K562 (cell line): ENCODE results near the gene C2CD2. TPM values are rescaled to one million over a fixed set of nuclear protein-coding genes. Genes with fewer than 3 reads are reported as not detected.

ENCODE experiments used
- ATAC-seq: fragments of 200-7000 bp; cut with Tn5 transposase; 3 replicates; pipeline ENCODE4 v1.9.1; 2020; ENCODE audit warnings: moderate library complexity
- BruUV-seq: library from RNA; stranded (reverse); fragments of 400-500 nt; replicated peaks from 2 replicates; lab custom pipeline; 2021; lab: Mats Ljungman, UMichigan
- CTCF ChIA-PET: fragments of 300-600 bp; formaldehyde crosslinking; extraction: SDS; loops from one replicate; lab custom pipeline; 2021; ENCODE audit warnings: low intra/inter-chr PET ratio; lab: Yijun Ruan, JAX
- POLR2A ChIA-PET: fragments of 300-600, 350-650 bp; sonication (Branson Sonifier 250); formaldehyde crosslinking; extraction: SDS; loops from one replicate; lab custom pipeline; 2021; ENCODE audit warnings: antibody characterized with exemption, inconsistent platforms; lab: Yijun Ruan, JAX
- DNase-seq, 4 experiments: peaks; one replicate each; pipeline versions ENCODE4 v3.0.0 to v3.0.0-alpha.2; 2011 to 2018; ENCODE audit warnings: low spot score in 3 of 4, mixed read lengths in 3 of 4; ENCODE audit errors: extremely low read depth in 1 of 4
- FAIRE-seq: peaks from 2 replicates; lab custom pipeline; 2011; peaks lifted over from hg19 to GRCh38; lab: Jason Lieb, UNC
- H2AFZ ChIP-seq: 2 replicates; pipeline ENCODE4 v1.6.0; 2011; ENCODE audit warnings: low read depth, low read length, control low read depth, inconsistent platforms
- H3K27ac ChIP-seq: fragments of 200-600 bp; 3 replicates; pipeline ENCODE4 v1.8.0; 2011; ENCODE audit warnings: low read depth, mild to moderate bottlenecking, control low read depth, inconsistent platforms, low read length, moderate library complexity, mixed read lengths; ENCODE audit errors: extremely low read depth
- H3K27me3 ChIP-seq, 2 experiments: fragments of 300-600 bp in 1 of 2; 2 replicates in 1 of 2; 3 replicates in 1 of 2; pipeline versions ENCODE4 v1.6.0 to v1.8.0; 2011; ENCODE audit warnings: inconsistent platforms in 2 of 2, low read length in 2 of 2, mild to moderate bottlenecking in 1 of 2, mixed read lengths in 1 of 2, moderate library complexity in 1 of 2; ENCODE audit not compliant: control insufficient read depth in 2 of 2, insufficient read depth in 2 of 2
- H3K36me3 ChIP-seq: fragments of 300-600 bp; 3 replicates; pipeline ENCODE4 v1.8.0; 2011; ENCODE audit warnings: mild to moderate bottlenecking, low read length, inconsistent platforms; ENCODE audit not compliant: control insufficient read depth, insufficient read depth
- H3K4me1 ChIP-seq, 2 experiments: fragments of 200-600 bp in 1 of 2; replicated peaks in 1 of 2; 2 replicates in 1 of 2; 3 replicates in 1 of 2; pipeline versions ENCODE4 v1.5.1 to v1.8.0; 2011; ENCODE audit warnings: inconsistent platforms in 2 of 2, low read length in 2 of 2, mild to moderate bottlenecking in 1 of 2, mixed read lengths in 1 of 2, moderate library complexity in 1 of 2; ENCODE audit not compliant: control insufficient read depth in 2 of 2, insufficient read depth in 2 of 2
- H3K4me2 ChIP-seq: 2 replicates; pipeline ENCODE4 v1.6.1; 2011; ENCODE audit warnings: low read length, control low read depth, inconsistent platforms, mixed read lengths; ENCODE audit not compliant: insufficient read depth
- H3K4me3 ChIP-seq: fragments of 200-600 bp; sonication (generic), shearing (Covaris generic); 2 replicates; pipeline ENCODE4 v1.5.1; 2016; ENCODE audit warnings: control low read depth, inconsistent platforms
- H3K79me2 ChIP-seq: fragments of 200-600 bp; 3 replicates; pipeline ENCODE4 v1.8.0; 2011; ENCODE audit warnings: low read length, inconsistent platforms; ENCODE audit not compliant: control insufficient read depth, insufficient read depth
- H3K9ac ChIP-seq, 2 experiments: 2 replicates each; pipeline versions ENCODE4 v1.6.0 to v1.6.1; 2011; ENCODE audit warnings: low read depth in 2 of 2, low read length in 2 of 2, control low read depth in 1 of 2, inconsistent platforms in 1 of 2, mild to moderate bottlenecking in 1 of 2, mixed read lengths in 1 of 2; ENCODE audit not compliant: insufficient read depth in 1 of 2
- H3K9me1 ChIP-seq: one replicate; pipeline ENCODE4 v1.6.0; 2011; ENCODE audit warnings: inconsistent platforms, mild to moderate bottlenecking, low read length, moderate library complexity; ENCODE audit not compliant: control insufficient read depth, insufficient read depth
- H3K9me3 ChIP-seq: replicated peaks from 2 replicates; pipeline ENCODE4 v1.5.1; 2011; ENCODE audit warnings: low read depth, low read length, inconsistent platforms; ENCODE audit not compliant: control insufficient read depth, insufficient read depth
- H4K20me1 ChIP-seq: replicated peaks from 2 replicates; pipeline ENCODE4 v1.6.1; 2011; ENCODE audit warnings: low read length, inconsistent platforms, mixed read lengths; ENCODE audit not compliant: control insufficient read depth, insufficient read depth
- CEBPG ChIP-seq, 3 experiments: fragments of 200-800 bp in 1 of 3; sonication (Bioruptor generic) in 1 of 3; sonication (generic) in 1 of 3; formaldehyde crosslinking in 1 of 3; IDR thresholded peaks in 2 of 3; conservative IDR thresholded peaks in 1 of 3; 2 replicates each; pipeline versions ENCODE4 v1.6.1 to v1.8.0; 2016 to 2022; ENCODE audit warnings: missing compliant biosample characterization in 2 of 3, missing genetic modification characterization in 2 of 3, mild to moderate bottlenecking in 1 of 3, missing genetic modification reagents in 1 of 3
- DIDO1 ChIP-seq: fragments of 450-650 bp; IDR thresholded peaks from 2 replicates; pipeline ENCODE4 v1.6.1; 2016; ENCODE audit warnings: low read depth, missing biosample characterization, missing genetic modification characterization
- DNMT1 ChIP-seq: fragments of 450-650 bp; IDR thresholded peaks from 2 replicates; pipeline ENCODE4 v1.6.1; 2016; ENCODE audit warnings: antibody characterized with exemption, mild to moderate bottlenecking
- EP300 ChIP-seq: IDR thresholded peaks from 2 replicates; pipeline ENCODE4 v1.6.1; 2012; ENCODE audit warnings: low read length, improper control_type of control experiment
- FOXJ2 ChIP-seq: fragments of 200-800 bp; sonication (Bioruptor generic); IDR thresholded peaks from 2 replicates; pipeline ENCODE4 v1.6.1; 2016; ENCODE audit warnings: missing genetic modification characterization, missing compliant biosample characterization
- HIVEP1 ChIP-seq: fragments of 250-450 bp; sonication (Bioruptor Pico); IDR thresholded peaks from 2 replicates; pipeline ENCODE4 v1.4.0; 2020; ENCODE audit warnings: mild to moderate bottlenecking
- MAFK ChIP-seq: IDR thresholded peaks from 2 replicates; pipeline ENCODE4 v1.6.1; 2011; ENCODE audit warnings: low read length, improper control_type of control experiment
- POLR2AphosphoS2 ChIP-seq: IDR thresholded peaks from 2 replicates; pipeline ENCODE4 v1.6.1; 2012; ENCODE audit warnings: low read length, improper control_type of control experiment
- POLR2B ChIP-seq: fragments of 450-650 bp; IDR thresholded peaks from 2 replicates; pipeline ENCODE4 v1.6.1; 2018; ENCODE audit warnings: low read depth; ENCODE audit not compliant: partially characterized antibody
- ZKSCAN3 ChIP-seq: fragments of 250-450 bp; sonication (Bioruptor Pico); IDR thresholded peaks from 2 replicates; pipeline ENCODE4 v1.4.0; 2020
- ZNF24 ChIP-seq: fragments of 450-650 bp; IDR thresholded peaks from 2 replicates; pipeline ENCODE4 v1.6.1; 2016
- ZNF324 ChIP-seq: fragments of 250-450 bp; sonication (Bioruptor Pico); IDR thresholded peaks from 2 replicates; pipeline ENCODE4 v1.4.0; 2020; ENCODE audit warnings: mild to moderate bottlenecking
- ZNF785 ChIP-seq: fragments of 250-450 bp; sonication (Bioruptor Pico); IDR thresholded peaks from 2 replicates; pipeline ENCODE4 v1.4.0; 2020; ENCODE audit warnings: mild to moderate bottlenecking
- in situ Hi-C: fragments of 300-500 bp; cut with MboI; formaldehyde crosslinking; loops from 4 replicates; pipeline ENCODE4 v1.15.0; 2018; ENCODE audit warnings: inconsistent platforms, mixed read lengths
- intact Hi-C: fragments of 100-400 bp; cut with micrococcal nuclease; formaldehyde crosslinking; loops from 2 replicates; pipeline ENCODE4 v1.14.2; 2022
- polyA plus RNA-seq, 8 experiments: library from polyadenylated mRNA; depleted of rRNA in 4 of 8; stranded (reverse) in 5 of 8; unstranded in 3 of 8; fragments of >200 nt; fragmentation: Nextera tagmentation in 2 of 8; fragmentation: Illumina TruSeq in 1 of 8; extraction: Ambion mirVana in 2 of 8; extraction: Trizol in 1 of 8; gene quantifications; 2 replicates each; pipeline versions ENCODE4 v1.2.1 to v1.2.3, GENCODE V29; 2011 to 2014; ENCODE audit warnings: inconsistent platforms in 1 of 8, missing spikeins in 1 of 8
- total RNA-seq, 7 experiments: library from RNA; depleted of rRNA in 6 of 7; stranded (reverse); fragments of >200 nt in 6 of 7; fragmentation: Illumina TruSeq in 2 of 7; extraction: Trizol in 2 of 7; gene quantifications; 2 replicates each; pipeline versions ENCODE4 v1.2.1 to v1.2.3, GENCODE V29; 2011 to 2021; ENCODE audit warnings: low replicate concordance in 1 of 7
- TF ChIP-seq, protein P1 (sequence below): fragments of 250-450 bp; sonication (Bioruptor Pico); IDR thresholded peaks from 2 replicates; pipeline ENCODE4 v1.8.0; 2021; ENCODE audit warnings: moderate library complexity, mild to moderate bottlenecking, inconsistent platforms
- TF ChIP-seq, protein P2 (sequence below): fragments of 450-650 bp; IDR thresholded peaks from 2 replicates; pipeline ENCODE4 v1.6.1; 2017; ENCODE audit warnings: antibody characterized with exemption

The C2CD2 gene
- total and polyA plus RNA-seq, 9 of the 15 experiments (the other 6 are each of a cell fraction or from before 2014, with no cell fraction given): 1.3 to 21.6 (median 12.1) TPM

DNA sequence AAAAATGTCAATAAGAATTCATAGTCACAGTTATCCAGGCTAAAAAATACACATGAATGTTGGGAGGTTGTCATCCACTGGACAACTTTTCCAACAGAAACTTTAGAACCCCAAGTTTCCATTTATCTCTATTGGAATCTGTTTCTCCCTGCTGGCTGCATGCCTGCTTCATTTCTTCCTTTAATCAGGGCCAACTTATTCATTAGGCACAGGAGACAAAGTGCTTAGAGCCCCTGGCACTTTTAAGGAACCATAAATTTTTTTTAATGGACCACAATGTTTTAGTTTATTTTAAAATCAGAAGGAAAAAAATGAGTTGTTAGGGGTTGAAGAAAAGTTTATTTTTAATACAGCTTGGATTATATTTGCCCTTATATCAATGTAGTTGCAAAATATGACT lies 26.7 kb upstream of the C2CD2 start:
- DNase-seq: no peak
- H3K9me1 ChIP-seq: no peaks in the 10 kb centered on the region
- no peak overlapping the region for H3K4me3 ChIP-seq
- ATAC-seq: no peak
- H3K4me2 ChIP-seq: no peak overlapping the region
- TF ChIP-seq POLR2AphosphoS2 (no peak), HIVEP1 (no peak), DNMT1 (no peak), ZKSCAN3 (CRISPR knock-in tag) (no peak), POLR2B (no peak), DIDO1 (tag) (no peak), CEBPG (CRISPR knock-in tag; IDR thresholded peaks at IDR 0.05) (no peak), CEBPG (tag; conservative IDR thresholded peaks at IDR 0.05 in 1 of 2, IDR thresholded peaks at IDR 0.05 in 1 of 2) (no peak), EP300 (no peak), ZNF24 (no peak), ZNF785 (CRISPR knock-in tag) (no peak), MAFK (no peak), ZNF324 (CRISPR knock-in tag) (no peak), FOXJ2 (tag) (no peak)
- TF ChIP-seq, protein P1, sequence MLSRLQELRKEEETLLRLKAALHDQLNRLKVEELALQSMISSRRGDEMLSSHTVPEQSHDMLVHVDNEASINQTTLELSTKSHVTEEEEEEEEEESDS (CRISPR knock-in tag): no peak
- TF ChIP-seq, protein P2, sequence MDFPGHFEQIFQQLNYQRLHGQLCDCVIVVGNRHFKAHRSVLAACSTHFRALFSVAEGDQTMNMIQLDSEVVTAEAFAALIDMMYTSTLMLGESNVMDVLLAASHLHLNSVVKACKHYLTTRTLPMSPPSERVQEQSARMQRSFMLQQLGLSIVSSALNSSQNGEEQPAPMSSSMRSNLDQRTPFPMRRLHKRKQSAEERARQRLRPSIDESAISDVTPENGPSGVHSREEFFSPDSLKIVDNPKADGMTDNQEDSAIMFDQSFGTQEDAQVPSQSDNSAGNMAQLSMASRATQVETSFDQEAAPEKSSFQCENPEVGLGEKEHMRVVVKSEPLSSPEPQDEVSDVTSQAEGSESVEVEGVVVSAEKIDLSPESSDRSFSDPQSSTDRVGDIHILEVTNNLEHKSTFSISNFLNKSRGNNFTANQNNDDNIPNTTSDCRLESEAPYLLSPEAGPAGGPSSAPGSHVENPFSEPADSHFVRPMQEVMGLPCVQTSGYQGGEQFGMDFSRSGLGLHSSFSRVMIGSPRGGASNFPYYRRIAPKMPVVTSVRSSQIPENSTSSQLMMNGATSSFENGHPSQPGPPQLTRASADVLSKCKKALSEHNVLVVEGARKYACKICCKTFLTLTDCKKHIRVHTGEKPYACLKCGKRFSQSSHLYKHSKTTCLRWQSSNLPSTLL: no peak
- no peaks in the 10 kb centered on the region for H4K20me1 ChIP-seq
- peaks cover 4% of the 10 kb centered on the region; the same call in 1 of the 2 replicates for H3K9me3 ChIP-seq
- H3K79me2 ChIP-seq: no peaks in the 10 kb centered on the region
- FAIRE-seq: no peak
- in situ Hi-C loops: no loop called here
- H3K36me3 ChIP-seq: no peaks in the 10 kb centered on the region
- no peak overlapping the region for H3K9ac ChIP-seq
- H2AFZ ChIP-seq: no peak overlapping the region
- no peaks in the 10 kb centered on the region for H3K4me1 ChIP-seq
- intact Hi-C loops: no loop called here
- no peak overlapping the region for H3K27ac ChIP-seq
- H3K27me3 ChIP-seq: peaks cover 14 to 27% of the 10 kb centered on the region in 2 experiments
- no TSS peak for BruUV-seq
- CTCF ChIA-PET: no interaction called here
- POLR2A ChIA-PET: interaction anchor here (1.2 kb wide), 1 partner anchor 21 kb away, joined by 3 read pairs; no protein-coding TSS in a partner anchor
